HG03469 (cell line): Measurements from ENCODE around the gene NFIB.
A peak's percentile ranks its signal among the peaks of the same experiment; 100 is the strongest.

Experiments used
- ATAC-seq: cut with Tn5 transposase; IDR thresholded peaks from one replicate; pipeline ENCODE4 v1.9.1; 2021; ENCODE audit warnings: mild to moderate bottlenecking, moderate library complexity, moderate number of reproducible peaks; ENCODE audit not compliant: unreplicated experiment

NFIB gene

GRCh38 chr9:14313951-14314423, at the start of gene NFIB:
NFIB (minus strand) TSS chr9:14314141; CDS start chr9:14313511, 630 bp downstream.
- no peak for ATAC-seq

GRCh38 chr9:14362175-14362574, 48.2 kb upstream of the NFIB start:
- no peak for ATAC-seq

- ATAC-seq = no peak
Observed at GRCh38 chr9:14361074-14361473, 47.1 kb upstream of the NFIB start.

GRCh38 chr9:14358523-14358922, 44.6 kb upstream of the NFIB start:
- ATAC-seq = no peak

GRCh38 chr9:14356351-14357265, 42.7 kb upstream of the NFIB start:
- ATAC-seq = no peak

GRCh38 chr9:14354201-14354600, 40.3 kb upstream of the NFIB start:
- no peak for ATAC-seq

- ATAC-seq = peak; percentile 83
Observed at GRCh38 chr9:14353222-14354056, 39.5 kb upstream of the NFIB start.

- ATAC-seq = no peak
Observed at GRCh38 chr9:14352503-14352902, 38.6 kb upstream of the NFIB start.

- no peak for ATAC-seq
Observed at GRCh38 chr9:14351221-14351836, 37.4 kb upstream of the NFIB start.

GRCh38 chr9:14350754-14351153, 36.8 kb upstream of the NFIB start:
- ATAC-seq = no peak

- ATAC-seq = no peak
Observed at GRCh38 chr9:14350349-14350728, 36.4 kb upstream of the NFIB start.

GRCh38 chr9:14349447-14350348, 35.8 kb upstream of the NFIB start:
- no peak for ATAC-seq

- no peak for ATAC-seq
Observed at GRCh38 chr9:14349146-14349446, 35.2 kb upstream of the NFIB start.

GRCh38 chr9:14348373-14349145, 34.6 kb upstream of the NFIB start:
- ATAC-seq = no peak

- ATAC-seq = no peak
Observed at GRCh38 chr9:14348123-14348372, 34.1 kb upstream of the NFIB start.

- no peak for ATAC-seq
Observed at GRCh38 chr9:14347406-14348122, 33.6 kb upstream of the NFIB start.

- ATAC-seq = no peak
Observed at GRCh38 chr9:14346811-14347405, 33.0 kb upstream of the NFIB start.

GRCh38 chr9:14346231-14346791, 32.4 kb upstream of the NFIB start:
- no peak for ATAC-seq
